ENCODE data around the gene ATP2A3.

DNA sequence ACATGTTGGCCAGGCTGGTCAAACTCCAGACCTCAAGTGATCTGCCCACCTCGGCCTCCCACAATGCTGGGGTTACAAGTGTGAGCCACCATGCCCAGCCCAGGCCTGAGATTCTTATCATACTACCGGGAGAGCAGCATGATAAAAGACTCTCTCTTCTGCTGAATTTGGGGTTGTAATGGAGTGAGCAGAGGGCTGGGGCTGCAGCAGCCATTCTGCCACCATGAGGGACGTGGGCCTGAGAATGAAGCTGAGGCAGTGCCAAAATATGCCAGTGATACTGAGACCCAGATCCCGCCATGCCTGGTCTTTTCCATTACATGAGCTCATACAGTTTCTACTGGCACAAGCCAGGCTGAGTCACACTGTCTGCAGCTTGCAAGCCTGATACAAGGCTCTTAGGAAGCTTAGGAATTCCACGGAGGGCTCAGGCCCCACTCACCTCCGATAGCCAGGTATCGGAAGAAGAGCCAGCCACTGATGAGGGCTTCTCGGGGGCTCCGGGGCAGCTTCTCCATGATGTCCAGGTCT is 28.3 kb downstream of the ATP2A3 start:
- TF ChIP-seq, protein P1, sequence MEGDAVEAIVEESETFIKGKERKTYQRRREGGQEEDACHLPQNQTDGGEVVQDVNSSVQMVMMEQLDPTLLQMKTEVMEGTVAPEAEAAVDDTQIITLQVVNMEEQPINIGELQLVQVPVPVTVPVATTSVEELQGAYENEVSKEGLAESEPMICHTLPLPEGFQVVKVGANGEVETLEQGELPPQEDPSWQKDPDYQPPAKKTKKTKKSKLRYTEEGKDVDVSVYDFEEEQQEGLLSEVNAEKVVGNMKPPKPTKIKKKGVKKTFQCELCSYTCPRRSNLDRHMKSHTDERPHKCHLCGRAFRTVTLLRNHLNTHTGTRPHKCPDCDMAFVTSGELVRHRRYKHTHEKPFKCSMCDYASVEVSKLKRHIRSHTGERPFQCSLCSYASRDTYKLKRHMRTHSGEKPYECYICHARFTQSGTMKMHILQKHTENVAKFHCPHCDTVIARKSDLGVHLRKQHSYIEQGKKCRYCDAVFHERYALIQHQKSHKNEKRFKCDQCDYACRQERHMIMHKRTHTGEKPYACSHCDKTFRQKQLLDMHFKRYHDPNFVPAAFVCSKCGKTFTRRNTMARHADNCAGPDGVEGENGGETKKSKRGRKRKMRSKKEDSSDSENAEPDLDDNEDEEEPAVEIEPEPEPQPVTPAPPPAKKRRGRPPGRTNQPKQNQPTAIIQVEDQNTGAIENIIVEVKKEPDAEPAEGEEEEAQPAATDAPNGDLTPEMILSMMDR (conservative IDR thresholded peaks at IDR 0.05; ENCODE audit: low read depth, low read length): no peak
- TF ChIP-seq EZH2 (IDR thresholded peaks at IDR 0.05; ENCODE audit: low read length, unreplicated experiment) (no peak), EZH2phosphoT487 (IDR thresholded peaks at IDR 0.05; ENCODE audit: borderline replicate concordance, low read length) (no peak)
